HG02973 (cell line): ENCODE data around the gene HTT-AS.

ENCODE experiments used
- ATAC-seq: cut with Tn5 transposase; IDR thresholded peaks from one replicate; pipeline ENCODE4 v1.9.1; 2021; ENCODE audit warnings: moderate library complexity; ENCODE audit not compliant: unreplicated experiment

Gene HTT-AS

DNA sequence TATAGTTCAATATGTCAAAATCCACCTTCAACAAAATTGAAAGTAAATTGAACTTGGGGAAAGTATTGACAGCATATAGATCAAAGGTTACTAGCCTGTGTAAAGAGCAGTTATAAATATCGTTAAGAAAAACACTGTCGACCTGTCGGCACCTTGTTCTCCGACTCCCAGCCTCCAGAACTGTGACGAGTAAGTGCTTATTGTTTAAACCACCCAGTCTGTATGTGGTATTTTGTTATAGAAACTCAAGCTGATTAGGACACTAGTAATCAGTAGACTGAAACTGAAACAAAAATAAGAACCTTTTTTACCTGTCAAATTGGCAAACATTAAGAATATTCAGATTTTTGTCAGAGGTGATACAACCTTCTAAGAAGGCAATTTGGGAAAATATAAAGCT is 17.1 kb upstream of the HTT-AS start:
- no peak for ATAC-seq

- no peak for ATAC-seq
These were observed 12.9 kb upstream of the HTT-AS start for GRCh38 chr4:3087115-3087797.

- no peak for ATAC-seq
These were observed 11.8 kb upstream of the HTT-AS start for GRCh38 chr4:3085948-3086670.

GRCh38 chr4:3083732-3084131 is 9.4 kb upstream of the HTT-AS start:
- no peak for ATAC-seq

DNA sequence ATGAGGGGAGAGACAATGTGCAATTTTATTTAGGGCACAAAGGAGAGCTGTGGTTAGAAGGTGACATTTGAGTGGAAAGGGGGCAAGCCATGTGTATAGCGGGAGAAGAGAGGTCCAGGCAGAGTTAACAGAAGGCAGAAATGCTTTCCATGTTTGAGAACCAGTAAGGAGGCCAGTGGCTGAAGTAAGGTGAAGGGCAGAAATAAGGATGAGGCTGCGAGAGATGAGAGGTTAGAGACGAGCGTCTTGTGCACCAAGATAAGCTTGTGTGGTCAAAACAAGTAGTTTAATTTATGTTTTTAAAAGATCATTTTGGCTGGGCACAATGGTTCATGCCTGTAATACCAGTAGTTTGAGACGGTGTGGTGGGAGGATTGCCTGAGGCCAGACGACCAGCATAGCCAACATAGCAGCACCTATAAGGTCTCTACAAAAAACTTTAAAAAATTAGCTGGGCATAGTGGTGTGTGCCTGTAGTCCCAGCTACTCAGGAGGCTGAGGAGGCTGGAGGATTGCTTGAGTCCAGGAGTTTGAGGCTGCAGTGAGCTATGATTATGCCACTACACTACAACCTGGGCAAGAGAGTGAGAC is 8.7 kb upstream of the HTT-AS start:
- no peak for ATAC-seq

GRCh38 chr4:3079694-3080123 is 5.4 kb upstream of the HTT-AS start:
- ATAC-seq, result no peak

DNA sequence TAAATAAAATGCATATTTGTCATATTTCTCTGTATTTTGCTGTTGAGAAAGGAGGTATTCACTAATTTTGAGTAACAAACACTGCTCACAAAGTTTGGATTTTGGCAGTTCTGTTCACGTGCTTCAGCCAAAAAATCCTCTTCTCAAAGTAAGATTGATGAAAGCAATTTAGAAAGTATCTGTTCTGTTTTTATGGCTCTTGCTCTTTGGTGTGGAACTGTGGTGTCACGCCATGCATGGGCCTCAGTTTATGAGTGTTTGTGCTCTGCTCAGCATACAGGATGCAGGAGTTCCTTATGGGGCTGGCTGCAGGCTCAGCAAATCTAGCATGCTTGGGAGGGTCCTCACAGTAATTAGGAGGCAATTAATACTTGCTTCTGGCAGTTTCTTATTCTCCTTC is 3.5 kb upstream of the HTT-AS start:
- ATAC-seq, result peak; percentile 30

DNA sequence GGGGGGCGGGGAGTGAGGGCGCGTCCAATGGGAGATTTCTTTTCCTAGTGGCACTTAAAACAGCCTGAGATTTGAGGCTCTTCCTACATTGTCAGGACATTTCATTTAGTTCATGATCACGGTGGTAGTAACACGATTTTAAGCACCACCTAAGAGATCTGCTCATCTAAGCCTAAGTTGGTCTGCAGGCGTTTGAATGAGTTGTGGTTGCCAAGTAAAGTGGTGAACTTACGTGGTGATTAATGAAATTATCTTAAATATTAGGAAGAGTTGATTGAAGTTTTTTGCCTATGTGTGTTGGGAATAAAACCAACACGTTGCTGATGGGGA is 1.3 kb upstream of the HTT-AS start:
- ATAC-seq, result no peak

GRCh38 chr4:3074846-3075651 is 711 bp upstream of the HTT-AS start:
- ATAC-seq, result peak; percentile 9

- peak; percentile 18 for ATAC-seq
These were observed 920 bp downstream of the HTT-AS start for GRCh38 chr4:3073158-3074077.

- ATAC-seq, result no peak
These were observed 2.5 kb downstream of the HTT-AS start for GRCh38 chr4:3071811-3072210.

GRCh38 chr4:3070709-3071500 is 3.4 kb downstream of the HTT-AS start:
- no peak for ATAC-seq

GRCh38 chr4:3069661-3070199 is 4.6 kb downstream of the HTT-AS start:
- no peak for ATAC-seq

DNA sequence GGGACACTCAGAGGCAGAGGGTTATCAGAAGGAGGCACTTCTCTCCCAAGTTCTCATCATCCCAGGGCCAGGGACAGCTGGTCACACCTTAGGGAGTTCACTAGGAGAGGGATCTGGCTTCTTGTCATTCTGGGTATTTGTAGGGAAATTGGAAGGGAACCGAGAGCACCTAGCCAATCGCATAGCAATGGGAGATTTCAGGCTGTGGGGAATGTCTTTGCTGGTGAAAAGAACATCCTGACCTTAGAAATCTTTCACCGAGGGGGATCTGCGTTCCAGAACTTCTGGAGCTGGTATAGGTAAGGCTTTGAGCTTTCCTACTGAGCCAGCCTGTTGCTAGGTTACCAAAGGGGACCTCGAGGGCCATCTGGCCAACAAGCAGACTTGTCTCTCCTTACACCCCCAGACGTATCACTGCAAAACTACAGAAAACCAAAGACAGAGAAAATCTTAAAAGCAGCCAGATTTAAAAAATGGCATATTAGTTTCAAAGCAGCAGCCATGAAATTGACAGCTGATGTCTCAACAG is 6.8 kb downstream of the HTT-AS start:
- ATAC-seq, result no peak

GRCh38 chr4:3066836-3067400 is 7.4 kb downstream of the HTT-AS start:
- ATAC-seq, result no peak

DNA sequence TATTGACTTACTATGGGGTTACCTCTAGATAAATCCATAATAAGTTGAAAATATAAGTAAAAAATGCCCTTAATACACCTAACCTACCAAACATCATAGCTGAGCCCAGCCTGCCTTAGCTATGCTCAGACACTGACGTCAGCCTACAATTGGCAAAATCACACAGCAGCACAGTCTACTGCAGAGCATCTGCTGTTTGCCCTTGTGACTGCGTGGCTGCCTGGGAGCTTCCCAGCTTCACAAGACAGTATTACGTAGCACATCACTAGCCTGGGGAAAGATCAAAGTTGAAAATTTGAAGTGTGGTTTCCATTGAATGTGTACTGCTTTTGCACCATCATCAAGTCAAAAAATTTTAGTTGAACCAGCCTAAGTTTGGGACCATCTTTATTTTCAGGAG is 8.8 kb downstream of the HTT-AS start:
- no peak for ATAC-seq

GRCh38 chr4:3062471-3062870 is 11.9 kb downstream of the HTT-AS start:
- ATAC-seq, result no peak

DNA sequence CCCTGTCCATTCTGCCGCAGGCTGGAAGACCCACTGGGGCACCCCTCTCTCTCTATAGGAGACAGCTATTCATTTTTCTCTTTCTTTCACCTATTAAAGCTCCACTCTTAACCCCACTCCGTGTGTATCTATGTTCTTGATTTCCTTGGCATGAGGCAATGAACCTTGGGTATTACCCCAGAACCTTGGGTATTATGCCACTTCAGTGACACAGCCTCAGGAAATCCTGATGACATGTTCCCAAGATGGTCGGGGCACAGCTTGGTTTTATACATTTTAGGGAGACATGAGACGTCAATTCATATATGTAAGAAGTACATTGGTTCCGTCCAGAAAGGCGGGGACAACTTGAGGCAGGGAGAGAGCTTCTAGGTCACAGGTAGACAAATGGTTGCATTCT is 13.4 kb downstream of the HTT-AS start:
- no peak for ATAC-seq

GRCh38 chr4:3059943-3060342 is 14.4 kb downstream of the HTT-AS start:
- ATAC-seq, result no peak
